Stomach (tissue), 4 donors: ENCODE measurements around the gene MAP4K5.

Experiments used
- EP300 ChIP-seq: sonication (generic); formaldehyde crosslinking; IDR thresholded peaks from one replicate; pipeline ENCODE4 v1.6.1; 2017; ENCODE audit warnings: antibody characterized with exemption
- POLR2A ChIP-seq, 4 donors: fragments of 450-650 bp; IDR thresholded peaks; one replicate each; pipeline ENCODE4 v1.6.1; 2016; ENCODE audit warnings: antibody characterized with exemption in 4 of 4, control low read depth in 2 of 4, mild to moderate bottlenecking in 1 of 4, moderate library complexity in 1 of 4
- TF ChIP-seq, protein P1 (sequence below), 7 experiments: fragments of 450-650 bp in 4 of 7; fragments of 200-600 bp in 3 of 7; sonication (generic) in 3 of 7; IDR thresholded peaks; one replicate each; pipeline ENCODE4 v1.5.1; 2016 to 2019; ENCODE audit warnings: antibody characterized with exemption in 7 of 7, control low read depth in 2 of 7, mild to moderate bottlenecking in 1 of 7

DNA sequence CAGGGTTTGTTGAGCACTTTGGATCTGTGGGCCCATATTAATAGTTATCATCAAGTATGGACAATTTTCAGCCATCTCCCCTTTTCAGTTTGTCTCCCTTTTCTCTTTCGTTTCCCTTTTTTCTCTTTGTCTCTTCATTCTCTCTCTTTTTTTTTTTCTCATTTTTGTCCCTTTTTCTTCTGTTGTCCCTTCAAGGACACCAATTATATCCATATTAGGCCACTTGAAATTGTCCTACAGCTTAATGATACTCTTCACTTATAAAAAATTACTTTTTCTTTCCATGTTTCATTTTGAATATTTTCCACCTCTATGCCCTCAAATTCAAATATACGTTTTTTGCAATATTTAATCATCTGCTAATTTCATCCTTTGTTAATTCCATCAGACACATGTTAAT lies 53.3 kb downstream of the MAP4K5 start:
- TF ChIP-seq POLR2A (IDR thresholded peaks at IDR 0.05) (no peak), EP300 (no peak)
- TF ChIP-seq, protein P1, sequence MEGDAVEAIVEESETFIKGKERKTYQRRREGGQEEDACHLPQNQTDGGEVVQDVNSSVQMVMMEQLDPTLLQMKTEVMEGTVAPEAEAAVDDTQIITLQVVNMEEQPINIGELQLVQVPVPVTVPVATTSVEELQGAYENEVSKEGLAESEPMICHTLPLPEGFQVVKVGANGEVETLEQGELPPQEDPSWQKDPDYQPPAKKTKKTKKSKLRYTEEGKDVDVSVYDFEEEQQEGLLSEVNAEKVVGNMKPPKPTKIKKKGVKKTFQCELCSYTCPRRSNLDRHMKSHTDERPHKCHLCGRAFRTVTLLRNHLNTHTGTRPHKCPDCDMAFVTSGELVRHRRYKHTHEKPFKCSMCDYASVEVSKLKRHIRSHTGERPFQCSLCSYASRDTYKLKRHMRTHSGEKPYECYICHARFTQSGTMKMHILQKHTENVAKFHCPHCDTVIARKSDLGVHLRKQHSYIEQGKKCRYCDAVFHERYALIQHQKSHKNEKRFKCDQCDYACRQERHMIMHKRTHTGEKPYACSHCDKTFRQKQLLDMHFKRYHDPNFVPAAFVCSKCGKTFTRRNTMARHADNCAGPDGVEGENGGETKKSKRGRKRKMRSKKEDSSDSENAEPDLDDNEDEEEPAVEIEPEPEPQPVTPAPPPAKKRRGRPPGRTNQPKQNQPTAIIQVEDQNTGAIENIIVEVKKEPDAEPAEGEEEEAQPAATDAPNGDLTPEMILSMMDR (IDR thresholded peaks at IDR 0.05), result no peak
